HEK293 (cell line): ENCODE data around the gene BRF1.

Experiments used
- MEIS1 ChIP-seq: sonication (generic); formaldehyde crosslinking; IDR thresholded peaks from 2 replicates; pipeline ENCODE4 v1.8.1; 2022; ENCODE audit warnings: missing genetic modification reagents, mild to moderate bottlenecking, borderline replicate concordance
- SP2 ChIP-seq: fragments of 450-650 bp; formaldehyde crosslinking; IDR thresholded peaks from 2 replicates; pipeline ENCODE4 v1.5.1; 2016; ENCODE audit warnings: missing biosample characterization, missing genetic modification characterization
- TCF7L2 ChIP-seq: IDR thresholded peaks from 2 replicates; pipeline ENCODE4 v1.6.1; 2011; ENCODE audit warnings: low read depth, mild to moderate bottlenecking, inconsistent platforms, low read length, moderate library complexity, borderline replicate concordance
- ZBTB11 ChIP-seq: fragments of 450-650 bp; formaldehyde crosslinking; conservative IDR thresholded peaks from 2 replicates; pipeline ENCODE4 v1.5.1; 2016; ENCODE audit warnings: low read depth, missing biosample characterization, missing genetic modification characterization
- ZFP41 ChIP-seq: fragments of 450-650 bp; formaldehyde crosslinking; IDR thresholded peaks from 2 replicates; pipeline ENCODE4 v1.5.1; 2016; ENCODE audit warnings: missing biosample characterization, missing genetic modification characterization, borderline replicate concordance
- ZNF24 ChIP-seq: fragments of 450-650 bp; formaldehyde crosslinking; IDR thresholded peaks from 2 replicates; pipeline ENCODE4 v1.5.1; 2016; ENCODE audit warnings: missing biosample characterization, missing genetic modification characterization
- ZNF501 ChIP-seq: fragments of 450-650 bp; formaldehyde crosslinking; IDR thresholded peaks from 2 replicates; pipeline ENCODE4 v1.5.1; 2016; ENCODE audit warnings: missing biosample characterization, missing genetic modification characterization
- ZNF561 ChIP-seq: fragments of 450-650 bp; IDR thresholded peaks from 2 replicates; pipeline ENCODE4 v1.5.1; 2018; ENCODE audit warnings: missing biosample characterization, missing genetic modification characterization, borderline replicate concordance
- ZNF785 ChIP-seq: fragments of 450-650 bp; formaldehyde crosslinking; IDR thresholded peaks from 2 replicates; pipeline ENCODE4 v1.5.1; 2016; ENCODE audit warnings: missing biosample characterization, missing genetic modification characterization
- ZSCAN23 ChIP-seq: fragments of 450-650 bp; formaldehyde crosslinking; IDR thresholded peaks from 2 replicates; pipeline ENCODE4 v1.5.1; 2016; ENCODE audit warnings: missing biosample characterization, missing genetic modification characterization
- TF ChIP-seq, protein P1 (sequence below): fragments of 450-650 bp; formaldehyde crosslinking; IDR thresholded peaks from 2 replicates; pipeline ENCODE4 v1.5.1; 2016; ENCODE audit warnings: missing biosample characterization, missing genetic modification characterization
- TF ChIP-seq, protein P2 (sequence below): fragments of 450-650 bp; formaldehyde crosslinking; IDR thresholded peaks from 2 replicates; pipeline ENCODE4 v1.5.1; 2016; ENCODE audit warnings: missing biosample characterization, missing genetic modification characterization

- TF ChIP-seq, protein P1, sequence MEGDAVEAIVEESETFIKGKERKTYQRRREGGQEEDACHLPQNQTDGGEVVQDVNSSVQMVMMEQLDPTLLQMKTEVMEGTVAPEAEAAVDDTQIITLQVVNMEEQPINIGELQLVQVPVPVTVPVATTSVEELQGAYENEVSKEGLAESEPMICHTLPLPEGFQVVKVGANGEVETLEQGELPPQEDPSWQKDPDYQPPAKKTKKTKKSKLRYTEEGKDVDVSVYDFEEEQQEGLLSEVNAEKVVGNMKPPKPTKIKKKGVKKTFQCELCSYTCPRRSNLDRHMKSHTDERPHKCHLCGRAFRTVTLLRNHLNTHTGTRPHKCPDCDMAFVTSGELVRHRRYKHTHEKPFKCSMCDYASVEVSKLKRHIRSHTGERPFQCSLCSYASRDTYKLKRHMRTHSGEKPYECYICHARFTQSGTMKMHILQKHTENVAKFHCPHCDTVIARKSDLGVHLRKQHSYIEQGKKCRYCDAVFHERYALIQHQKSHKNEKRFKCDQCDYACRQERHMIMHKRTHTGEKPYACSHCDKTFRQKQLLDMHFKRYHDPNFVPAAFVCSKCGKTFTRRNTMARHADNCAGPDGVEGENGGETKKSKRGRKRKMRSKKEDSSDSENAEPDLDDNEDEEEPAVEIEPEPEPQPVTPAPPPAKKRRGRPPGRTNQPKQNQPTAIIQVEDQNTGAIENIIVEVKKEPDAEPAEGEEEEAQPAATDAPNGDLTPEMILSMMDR (tag by site-specific recombination) = no peak
- no peak for TF ChIP-seq ZNF501 (tag by site-specific recombination)
- no peak for TF ChIP-seq ZSCAN23
- TF ChIP-seq MEIS1 (CRISPR knock-in tag) = no peak
- no peak for TF ChIP-seq ZNF561 (tag by site-specific recombination)
- no peak for TF ChIP-seq ZNF785
- TF ChIP-seq, protein P2, sequence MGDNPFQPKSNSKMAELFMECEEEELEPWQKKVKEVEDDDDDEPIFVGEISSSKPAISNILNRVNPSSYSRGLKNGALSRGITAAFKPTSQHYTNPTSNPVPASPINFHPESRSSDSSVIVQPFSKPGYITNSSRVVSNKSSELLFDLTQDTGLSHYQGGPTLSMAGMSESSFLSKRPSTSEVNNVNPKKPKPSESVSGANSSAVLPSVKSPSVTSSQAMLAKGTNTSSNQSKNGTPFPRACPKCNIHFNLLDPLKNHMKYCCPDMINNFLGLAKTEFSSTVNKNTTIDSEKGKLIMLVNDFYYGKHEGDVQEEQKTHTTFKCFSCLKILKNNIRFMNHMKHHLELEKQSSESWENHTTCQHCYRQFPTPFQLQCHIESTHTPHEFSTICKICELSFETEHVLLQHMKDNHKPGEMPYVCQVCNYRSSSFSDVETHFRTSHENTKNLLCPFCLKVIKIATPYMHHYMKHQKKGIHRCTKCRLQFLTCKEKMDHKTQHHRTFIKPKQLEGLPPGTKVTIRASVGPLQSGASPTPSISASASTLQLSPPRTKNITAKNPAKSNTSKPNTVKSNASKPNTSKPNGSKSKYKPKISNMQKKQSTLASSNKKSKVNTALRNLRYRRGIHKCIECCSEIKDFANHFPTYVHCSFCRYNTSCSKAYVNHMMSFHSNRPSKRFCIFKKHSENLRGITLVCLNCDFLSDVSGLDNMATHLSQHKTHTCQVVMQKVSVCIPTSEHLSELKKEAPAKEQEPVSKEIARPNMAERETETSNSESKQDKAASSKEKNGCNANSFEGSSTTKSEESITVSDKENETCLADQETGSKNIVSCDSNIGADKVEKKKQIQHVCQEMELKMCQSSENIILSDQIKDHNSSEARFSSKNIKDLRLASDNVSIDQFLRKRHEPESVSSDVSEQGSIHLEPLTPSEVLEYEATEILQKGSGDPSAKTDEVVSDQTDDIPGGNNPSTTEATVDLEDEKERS = no peak
- TF ChIP-seq ZNF24 (tag by site-specific recombination) = no peak
- TF ChIP-seq ZBTB11 (tag by site-specific recombination) = no peak
- TF ChIP-seq ZFP41 (tag by site-specific recombination) = no peak
- TF ChIP-seq TCF7L2 = no peak
- TF ChIP-seq SP2 (tag by site-specific recombination) = peak; percentile 13; the same call in 1 of the 2 replicates
Observed at GRCh38 chr14:105314287-105315200, 13.7 kb upstream of the BRF1 start, which contains the start of gene PACS2.
